GM10847 (cell line): ENCODE data around the gene INCENP.

Source experiments
- POLR2A ChIP-seq: IDR thresholded peaks from 2 replicates; pipeline ENCODE4 v1.6.1; 2011; ENCODE audit not compliant: insufficient read length; ENCODE audit errors: extremely low read depth

Gene INCENP

DNA sequence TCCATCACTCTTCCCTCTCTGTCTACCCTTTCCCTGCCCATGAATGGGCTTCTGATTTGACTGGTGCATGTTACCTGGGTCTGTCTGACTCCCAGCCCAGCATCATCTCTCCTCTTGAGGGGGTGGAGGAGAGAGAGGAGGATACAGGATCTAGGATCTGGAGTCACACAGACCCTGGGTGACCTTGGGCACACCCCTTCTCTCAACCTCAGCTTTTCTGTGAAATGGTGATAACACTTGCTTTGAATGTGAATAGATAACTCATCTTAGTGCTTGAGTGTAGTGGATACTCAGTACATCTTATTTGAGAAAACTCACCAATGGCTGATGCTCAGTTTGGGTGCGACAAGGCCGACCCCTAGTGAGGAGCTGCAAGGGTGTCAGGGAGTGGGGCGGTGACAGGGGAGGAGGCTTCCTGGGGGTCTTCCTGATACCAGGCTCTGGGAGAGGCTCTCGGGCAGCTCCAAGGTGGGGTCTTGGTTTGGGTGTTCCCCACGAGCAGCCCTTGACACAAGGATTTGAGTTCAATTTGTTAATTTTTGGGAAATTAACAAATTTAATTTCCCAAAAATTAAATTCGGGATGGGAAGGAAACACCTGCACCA is 9.0 kb downstream of the INCENP start:
- TF ChIP-seq POLR2A = no peak

DNA sequence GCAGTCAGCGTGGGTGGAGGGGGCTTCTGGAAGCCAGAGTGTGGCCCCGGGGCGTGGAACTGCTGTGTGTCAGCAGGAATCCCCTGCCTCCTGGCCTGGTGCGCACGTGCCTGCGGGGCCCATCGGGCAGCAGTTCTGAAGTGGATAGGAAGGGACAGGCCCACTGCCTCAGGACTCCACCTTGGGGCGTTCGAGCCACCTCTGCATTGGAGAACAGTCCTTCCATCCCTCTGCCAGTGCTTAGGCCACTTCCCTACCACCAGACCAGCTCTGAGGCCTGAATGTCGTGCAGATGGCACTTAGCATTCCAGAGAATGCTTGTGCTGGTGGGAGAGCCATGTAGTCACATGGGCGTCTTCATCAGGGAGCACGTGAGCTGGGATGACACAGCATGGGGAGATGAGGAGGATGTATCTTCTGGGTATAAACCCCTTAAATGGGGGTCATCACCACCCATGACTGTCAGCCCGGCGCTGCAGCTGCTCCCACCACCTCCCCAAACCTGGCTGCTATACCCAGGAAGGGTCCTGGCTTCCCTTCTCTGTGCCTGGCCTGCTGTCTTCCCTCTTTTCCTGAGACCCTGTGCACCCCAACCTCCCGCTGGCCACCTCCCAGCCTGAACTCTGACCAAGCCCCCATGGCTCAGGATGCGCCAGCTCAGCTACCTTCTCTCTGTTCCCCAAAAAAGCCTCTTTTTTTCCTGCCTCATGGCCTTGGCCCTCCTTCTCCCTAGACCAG is 9.7 kb downstream of the INCENP start:
- TF ChIP-seq POLR2A = no peak

GRCh38 chr11:62137276-62137861 is 13.6 kb downstream of the INCENP start:
- no peak for TF ChIP-seq POLR2A

DNA sequence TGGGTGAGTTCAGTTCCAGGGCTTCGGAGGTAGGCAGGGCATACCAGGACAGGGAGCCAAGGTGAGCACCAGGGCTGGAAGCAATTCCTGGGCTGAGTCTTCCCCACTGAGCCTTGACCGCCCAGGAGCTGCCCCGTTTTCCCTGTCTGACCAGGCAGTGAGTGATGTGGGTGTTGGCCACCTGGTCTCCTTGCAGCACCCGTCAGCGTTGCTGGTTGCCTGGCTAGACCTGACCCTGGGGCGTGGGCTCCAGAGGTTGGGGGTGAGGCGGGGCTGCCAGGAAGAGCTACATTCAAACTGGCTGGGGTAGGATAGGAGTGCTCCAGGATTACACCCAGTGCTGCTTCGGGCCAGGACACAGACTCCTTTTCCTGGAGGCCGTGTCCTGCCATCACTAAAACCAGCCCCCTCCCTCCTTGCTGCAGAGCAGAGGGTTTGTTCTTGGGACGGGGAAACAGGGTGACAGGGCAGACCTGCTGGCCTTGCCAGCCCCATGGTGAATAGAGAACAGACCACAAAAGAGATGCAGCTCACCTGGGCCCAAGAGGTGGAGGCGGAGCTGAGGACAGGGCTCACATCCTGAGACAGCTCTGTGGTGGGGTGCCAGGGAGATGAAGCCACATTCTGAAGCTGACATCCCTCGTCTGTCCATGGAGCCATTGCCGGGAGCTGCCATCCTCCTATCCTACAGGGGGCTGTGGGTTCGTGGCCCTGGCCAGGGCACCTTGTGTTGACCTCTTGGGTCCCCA is 14.2 kb downstream of the INCENP start:
- no peak for TF ChIP-seq POLR2A

DNA sequence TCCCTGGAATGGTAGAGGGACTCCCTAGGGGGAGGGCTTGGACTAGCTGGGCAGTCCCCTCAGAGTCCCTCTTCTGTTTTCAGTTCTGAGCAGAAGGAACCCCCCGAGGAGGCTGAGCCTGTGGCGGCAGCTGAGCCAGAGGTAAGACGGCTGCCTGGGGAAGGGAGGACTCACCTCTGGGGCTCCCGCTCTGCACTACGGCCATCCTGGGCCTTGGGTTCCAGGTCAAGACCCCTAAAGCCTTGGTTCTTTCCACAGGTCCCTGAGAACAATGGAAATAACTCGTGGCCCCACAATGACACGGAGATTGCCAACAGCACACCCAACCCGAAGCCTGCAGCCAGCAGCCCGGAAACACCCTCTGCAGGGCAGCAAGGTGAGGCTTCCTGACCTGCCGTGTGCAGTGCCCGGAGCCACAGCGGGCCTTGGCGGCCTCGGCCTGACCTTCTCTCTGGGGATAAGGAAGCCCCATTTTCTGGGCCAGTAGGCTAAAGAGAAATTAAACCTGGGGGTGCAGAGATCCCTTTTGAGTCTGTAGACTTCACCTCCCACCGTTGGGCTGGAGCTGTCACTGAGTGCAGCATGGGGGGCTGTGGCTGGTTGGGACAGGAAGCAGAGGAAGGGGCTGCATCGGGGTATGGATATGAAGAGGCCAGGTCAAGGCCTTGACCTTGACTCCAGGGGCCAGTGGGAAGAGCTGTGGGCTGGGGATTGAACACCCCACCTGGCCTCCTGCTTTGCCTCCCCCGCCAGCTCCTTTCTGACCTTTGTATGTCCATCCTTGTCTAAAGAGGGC is 15.0 kb downstream of the INCENP start:
- TF ChIP-seq POLR2A = no peak

DNA sequence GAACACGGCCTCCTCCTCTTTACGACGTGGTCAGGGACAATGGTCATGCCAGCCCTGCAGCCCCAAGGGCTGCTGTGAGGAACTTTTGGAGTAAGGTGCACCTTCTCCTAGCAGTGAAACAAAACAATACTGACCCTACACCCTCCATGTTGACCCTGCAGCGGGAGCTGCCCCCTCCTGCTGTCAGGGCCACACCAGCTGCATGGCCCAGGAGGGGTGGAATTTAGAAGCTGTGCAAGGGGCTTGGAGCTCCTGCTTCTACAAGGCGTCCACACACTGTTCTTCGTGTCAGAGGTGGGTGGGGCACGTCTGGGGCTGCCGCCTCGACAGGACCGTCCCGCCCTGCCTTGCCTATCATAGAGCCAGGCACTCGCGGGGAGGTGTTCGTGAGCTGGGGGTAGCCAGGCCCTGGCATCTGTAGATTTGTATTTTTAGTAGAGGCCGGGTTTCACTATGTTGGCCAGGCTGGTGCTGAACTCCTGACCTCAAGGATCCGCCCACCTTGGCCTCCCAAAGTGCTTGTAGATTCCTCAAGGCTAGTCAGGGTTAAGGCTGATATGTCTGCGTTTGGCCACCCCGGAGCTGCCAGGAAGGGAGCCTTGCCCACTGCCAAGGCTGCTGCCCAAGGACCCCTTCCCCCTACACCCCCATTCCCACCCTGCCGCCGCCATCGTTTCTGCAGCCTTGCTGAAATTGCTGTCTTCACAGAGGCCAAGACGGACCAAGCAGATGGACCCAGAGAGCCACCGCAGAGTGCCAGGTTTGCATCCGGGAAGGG is 15.9 kb downstream of the INCENP start:
- no peak for TF ChIP-seq POLR2A

DNA sequence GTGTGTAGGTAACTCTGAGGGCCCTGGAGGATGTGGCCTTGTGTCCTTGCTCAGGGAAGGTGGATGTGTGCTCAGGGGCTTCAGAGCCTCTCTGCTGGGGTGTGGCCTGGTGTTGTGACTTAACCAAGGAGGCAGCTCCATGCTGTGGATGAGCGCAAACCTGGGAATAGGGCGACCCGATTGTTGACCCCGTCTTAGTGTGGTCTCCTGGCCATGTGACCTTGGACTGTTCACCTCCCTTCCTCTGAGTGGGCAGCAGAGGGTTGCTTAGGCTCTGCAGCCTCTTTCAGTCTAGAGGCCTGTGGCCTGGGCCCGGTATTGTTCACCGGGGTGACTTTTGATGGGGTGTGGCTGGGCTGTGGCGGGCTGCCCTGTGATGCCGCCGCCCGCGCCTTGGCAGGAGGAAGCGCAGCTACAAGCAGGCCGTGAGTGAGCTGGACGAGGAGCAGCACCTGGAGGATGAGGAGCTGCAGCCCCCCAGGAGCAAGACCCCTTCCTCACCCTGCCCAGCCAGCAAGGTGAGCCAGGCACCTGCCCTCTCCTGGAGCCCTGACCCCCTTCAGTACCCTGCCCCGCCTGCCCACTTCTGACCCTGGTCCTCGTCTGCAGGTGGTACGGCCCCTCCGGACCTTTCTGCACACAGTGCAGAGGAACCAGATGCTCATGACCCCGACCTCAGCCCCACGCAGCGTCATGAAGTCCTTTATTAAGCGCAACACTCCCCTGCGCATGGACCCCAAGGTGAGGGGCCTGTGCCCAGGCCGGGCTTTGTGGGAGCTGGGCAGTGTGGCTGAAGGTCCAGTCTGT is 16.7 kb downstream of the INCENP start:
- no peak for TF ChIP-seq POLR2A

DNA sequence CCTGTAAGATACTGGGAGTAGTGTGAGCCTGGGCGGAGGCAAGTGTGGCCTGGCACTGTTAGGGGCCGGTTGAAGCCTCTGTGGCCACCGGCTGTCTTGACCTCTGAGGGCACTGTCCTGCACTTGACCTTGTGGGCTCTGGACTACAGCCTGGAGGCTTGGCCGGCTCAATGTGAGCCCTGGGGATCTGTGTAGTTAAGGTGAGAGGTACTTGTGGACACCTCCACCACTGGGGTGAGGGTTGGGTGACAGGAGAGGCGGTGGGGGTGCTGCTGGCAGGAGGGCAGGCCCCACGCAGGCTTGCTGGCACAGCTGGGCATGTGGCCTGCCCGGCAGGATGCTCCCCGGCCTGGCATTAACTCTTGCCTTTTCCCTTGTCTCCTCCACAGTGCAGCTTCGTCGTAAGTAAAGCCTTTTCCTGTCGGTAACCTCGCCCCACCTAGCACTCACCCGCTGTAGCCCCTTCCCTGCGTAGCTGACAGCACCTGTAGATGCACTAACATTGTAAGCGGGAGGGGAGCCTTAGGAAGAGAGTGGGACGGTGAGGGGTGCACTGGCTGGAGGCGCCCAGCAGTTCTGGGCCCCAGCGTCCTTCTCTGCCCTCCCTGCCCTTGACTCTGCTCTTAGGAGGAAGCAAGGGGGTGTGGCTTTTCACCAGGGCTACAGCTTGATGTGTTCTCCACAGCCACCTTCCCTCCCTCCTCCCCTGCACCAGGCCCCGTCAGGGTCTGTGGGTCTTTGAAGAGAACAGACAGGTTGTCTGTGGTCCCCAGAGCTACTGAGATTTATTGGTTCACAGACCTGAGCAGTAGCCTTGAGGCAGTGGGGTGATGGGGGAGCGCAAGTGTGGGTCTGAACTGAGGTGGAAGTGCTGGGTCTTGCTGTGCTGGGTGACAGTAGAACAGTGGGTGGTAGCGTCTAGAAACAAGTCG is 17.6 kb downstream of the INCENP start:
- TF ChIP-seq POLR2A = no peak

DNA sequence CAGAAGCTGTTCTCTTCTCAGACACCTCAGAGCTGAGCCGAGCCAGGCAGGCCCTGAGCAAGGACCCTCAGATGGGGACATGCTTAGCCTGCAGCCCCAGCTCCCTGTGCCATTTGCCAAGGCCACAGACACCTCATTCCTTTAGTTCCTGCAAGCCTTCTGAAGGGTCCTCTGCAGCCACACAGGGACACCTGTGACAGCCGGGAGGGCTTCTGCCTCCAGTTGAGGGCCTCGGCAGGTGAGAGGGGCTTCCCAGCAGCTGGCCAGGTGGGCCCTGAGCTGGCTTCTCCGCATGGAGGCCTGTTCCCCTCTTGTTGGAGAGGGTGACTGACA is 18.2 kb downstream of the INCENP start:
- TF ChIP-seq POLR2A = no peak

DNA sequence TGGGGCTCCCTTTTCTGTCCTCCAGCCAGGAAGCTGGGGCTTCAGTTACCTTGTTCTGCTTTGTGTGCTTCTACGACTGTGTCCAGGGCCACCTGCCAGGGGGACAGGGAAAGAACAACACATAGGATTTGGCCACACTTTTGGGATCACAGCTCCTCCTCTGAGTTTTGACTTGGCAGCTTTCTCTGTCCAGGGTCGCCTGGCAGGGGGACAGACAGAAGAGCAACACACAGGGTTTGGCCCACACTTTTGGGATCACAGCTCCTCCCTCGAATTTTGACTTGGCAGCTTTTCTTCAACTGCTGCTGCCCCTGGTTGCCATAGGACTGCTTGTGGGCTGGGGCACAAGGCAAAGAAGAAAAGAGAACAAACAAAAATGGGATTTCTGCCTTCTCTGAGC is 19.1 kb downstream of the INCENP start:
- TF ChIP-seq POLR2A = no peak

GRCh38 chr11:62143727-62144126 is 19.9 kb downstream of the INCENP start:
- TF ChIP-seq POLR2A = no peak

DNA sequence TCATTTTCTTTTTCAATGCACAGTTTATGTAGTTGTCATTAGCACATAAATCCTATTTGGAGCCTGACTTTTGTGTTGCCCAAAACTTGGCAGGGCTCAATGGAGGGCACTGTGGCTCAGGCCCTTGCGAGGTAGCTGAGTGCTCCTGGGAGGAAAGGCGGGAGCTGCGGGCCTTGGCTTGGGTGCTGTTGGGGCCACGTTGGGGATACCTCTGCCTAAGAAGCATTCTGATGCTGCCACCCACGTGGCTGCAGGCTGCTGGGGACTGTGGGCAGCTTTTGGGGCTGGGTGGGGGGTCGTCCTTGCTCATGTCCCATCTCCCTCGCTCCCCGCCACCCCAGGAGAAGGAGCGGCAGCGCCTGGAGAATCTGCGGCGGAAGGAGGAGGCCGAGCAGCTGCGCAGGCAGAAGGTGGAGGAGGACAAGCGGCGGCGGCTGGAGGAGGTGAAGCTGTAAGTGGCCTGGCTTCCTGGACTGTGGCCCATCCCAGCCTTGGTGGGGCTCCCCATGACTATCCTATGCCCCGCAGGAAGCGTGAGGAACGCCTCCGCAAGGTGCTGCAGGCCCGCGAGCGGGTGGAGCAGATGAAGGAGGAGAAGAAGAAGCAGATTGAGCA is 20.9 kb downstream of the INCENP start:
- no peak for TF ChIP-seq POLR2A

GRCh38 chr11:62145261-62145871 is 21.6 kb downstream of the INCENP start:
- TF ChIP-seq POLR2A = no peak
